ENCODE measurements around the gene PRRT1. TPM values are rescaled to one million over a fixed set of nuclear protein-coding genes. Genes with fewer than 3 reads are reported as not detected.
A peak's percentile ranks its signal among the peaks of the same experiment; 100 is the strongest.

The PRRT1 gene
- total RNA-seq, result under 1 TPM; 0.43 to 0.79 TPM

DNA sequence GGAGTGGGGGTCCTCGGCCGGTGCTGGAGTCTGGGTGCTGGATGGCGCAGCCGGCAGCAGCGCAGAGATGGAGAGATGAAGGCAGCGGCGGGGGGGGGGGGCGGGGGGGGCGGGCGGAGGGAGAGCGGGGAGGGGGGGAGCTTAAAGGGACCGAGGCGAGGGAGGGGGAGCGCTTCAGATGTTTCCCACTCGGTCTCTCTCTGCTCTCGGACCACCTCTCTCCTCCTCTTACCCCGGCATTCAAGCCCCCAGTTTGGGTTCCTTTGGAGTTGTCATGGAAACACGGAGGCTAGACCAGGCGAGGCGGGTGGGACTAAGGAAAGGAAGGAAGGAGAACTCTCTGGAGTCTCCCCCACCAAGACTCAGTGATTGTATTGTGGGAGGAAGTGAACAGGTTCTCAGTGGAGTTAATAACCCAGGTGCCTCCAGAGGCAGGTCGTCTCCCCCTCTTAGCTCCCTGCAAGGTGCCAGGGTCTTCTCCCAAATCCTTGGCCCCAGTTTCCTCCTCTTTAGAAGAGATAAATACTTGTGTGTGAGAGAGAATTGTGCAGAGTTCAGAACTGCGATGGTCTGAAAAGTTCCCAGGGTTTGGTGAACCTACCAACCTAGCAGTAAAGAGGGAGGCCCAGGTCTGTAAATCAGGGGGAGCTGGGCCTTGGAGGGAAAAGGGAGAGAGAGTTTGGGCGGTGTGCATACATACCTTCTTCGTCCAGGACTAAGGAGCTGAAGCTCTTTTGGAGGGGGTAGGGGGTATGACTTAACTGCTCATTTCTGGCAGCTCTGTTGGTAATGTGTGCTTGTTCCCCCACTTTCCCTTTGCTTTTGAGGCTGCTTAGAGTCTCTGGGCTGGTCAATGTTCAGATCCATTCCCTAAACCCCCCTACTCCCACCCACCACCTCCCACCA is at the start of gene PRRT1:
Gene PRRT1 (minus strand): TSS at position 77 of the 906 bp plus-strand sequence. CDS start 112 bp downstream, outside the sequence.
- no peak within 1 kb of the TSS for H3K27ac Mint-ChIP-seq
- H3K4me3 Mint-ChIP-seq, result peak within 1 kb of the TSS; percentile 16
- ChIA-PET CTCF (interaction anchor here (1.2 to 1.4 kb wide), 5 partner anchors 21 to 93 kb away, joined by 3 to 5 read pairs (median 3); partner anchors contain the start of gene GPSM3), POLR2A (interaction anchor here (0.6 kb wide), 1 partner anchor 875 kb away, joined by 5 read pairs; no protein-coding TSS in a partner anchor)
- H3K36me3 Mint-ChIP-seq (ENCODE audit: low read depth), result peaks cover 5% of the 10 kb centered on the region
- DNase-seq (no peak), ATAC-seq (no peak)
- H3K4me1 Mint-ChIP-seq, result peaks cover 54% of the 10 kb centered on the region
- H3K9me3 Mint-ChIP-seq (ENCODE audit: low read depth), result no peaks in the 10 kb centered on the region
- intact Hi-C loops (cut with DNase I, micrococcal nuclease), result loop anchor here in 1 of 2 experiments (10.0 kb wide), 1 partner anchor 107 kb away; no protein-coding TSS in a partner anchor
- peaks cover 19% of the 10 kb centered on the region for H3K27me3 Mint-ChIP-seq

DNA sequence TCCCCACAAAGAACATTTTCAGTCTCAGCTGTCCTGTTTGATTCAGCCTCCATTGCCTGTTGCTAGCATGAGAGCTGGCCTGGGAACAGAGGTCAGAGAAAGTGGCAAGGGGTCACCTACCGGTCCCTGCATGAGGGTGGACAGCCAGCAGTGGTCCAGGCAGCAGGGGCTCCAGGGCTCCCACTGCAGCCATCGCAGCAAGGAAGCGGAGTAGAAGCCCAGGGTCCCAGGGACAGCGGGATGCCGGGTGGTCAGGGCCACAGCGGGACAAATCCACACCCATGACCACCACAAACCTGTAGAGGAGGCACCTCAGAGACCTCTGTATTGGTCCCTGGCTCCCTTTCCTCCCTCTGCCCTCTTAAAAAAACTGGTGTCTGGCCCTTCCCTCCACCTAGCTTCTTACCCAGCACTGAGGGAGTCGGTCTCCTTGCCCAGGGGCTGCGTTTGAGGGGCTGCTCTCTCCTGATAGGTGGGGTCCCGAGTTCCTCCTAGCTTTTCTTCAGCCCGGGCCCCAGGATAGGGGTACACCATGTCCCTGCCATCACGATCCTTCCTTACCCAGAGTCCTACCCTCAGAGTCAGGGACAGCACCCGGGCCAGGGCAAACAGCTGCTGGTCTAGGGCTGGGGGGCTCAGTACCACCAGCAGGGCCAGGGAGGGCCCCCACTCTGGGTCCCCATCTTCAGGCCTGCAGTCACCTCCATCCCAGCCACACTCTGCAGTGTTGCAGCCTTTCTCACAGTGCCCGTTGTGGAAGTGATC is 49.2 kb upstream of the PRRT1 start:
- no peaks in the 10 kb centered on the region for H3K27me3 Mint-ChIP-seq
- ATAC-seq, result no peak

DNA sequence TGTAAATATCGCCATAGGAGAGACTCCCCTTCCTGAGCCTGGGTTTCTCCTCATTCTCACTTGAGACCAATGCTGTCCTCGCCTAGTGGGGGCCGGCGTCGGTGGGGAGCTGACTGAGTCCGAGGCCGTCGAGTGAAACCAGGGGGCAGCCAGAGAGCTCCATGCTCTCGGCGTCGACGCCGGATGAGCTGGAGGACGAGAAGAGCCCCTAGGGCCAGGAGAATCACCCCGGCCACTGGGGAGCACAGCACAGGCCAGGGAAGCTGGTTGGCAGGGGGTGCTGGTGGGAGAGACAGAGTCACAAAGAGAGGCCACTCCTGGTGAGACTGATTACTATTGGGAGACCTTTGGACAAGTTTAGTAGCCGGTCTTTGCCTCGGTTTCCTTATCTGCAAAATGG is 47.1 kb upstream of the PRRT1 start:
- POLR2A ChIA-PET, result no interaction called here
- Mint-ChIP-seq H3K36me3 (ENCODE audit: low read depth) (no peaks in the 10 kb centered on the region), H3K4me1 (peaks cover 19% of the 10 kb centered on the region), H3K9me3 (ENCODE audit: low read depth) (no peaks in the 10 kb centered on the region), H3K27me3 (no peaks in the 10 kb centered on the region), H3K27ac (no peak overlapping the region), H3K4me3 (no peak overlapping the region)
- intact Hi-C loops (cut with DNase I, micrococcal nuclease), result loop anchor here (5.0 to 10.0 kb wide), 8 partner anchors 224 to 1216 kb away; partner anchors contain the start of genes BAG6 (in 1 of the 2), CLIC1 (in 1 of the 2), CUTA (in 1 of the 2) and DDX39B (in 1 of the 2)
- CTCF ChIA-PET, result interaction anchor here (0.8 kb wide), 1 partner anchor 44 kb away, joined by 3 read pairs; no protein-coding TSS in a partner anchor
- DNase-seq (no peak), ATAC-seq (no peak)

More for the DNA sequence above, 49.2 kb upstream of the PRRT1 start:
- POLR2A ChIA-PET, result no interaction called here
- Mint-ChIP-seq H3K9me3 (ENCODE audit: low read depth) (no peaks in the 10 kb centered on the region), H3K4me1 (peaks cover 5% of the 10 kb centered on the region), H3K4me3 (no peak overlapping the region), H3K36me3 (ENCODE audit: low read depth) (no peaks in the 10 kb centered on the region), H3K27ac (peak overlapping the region; percentile 47)
- intact Hi-C loops (cut with DNase I, micrococcal nuclease), result no loop called here
- CTCF ChIA-PET, result interaction anchor here (0.7 kb wide), 1 partner anchor 97 kb away, joined by 3 read pairs; no protein-coding TSS in a partner anchor
- no peak for DNase-seq

DNA sequence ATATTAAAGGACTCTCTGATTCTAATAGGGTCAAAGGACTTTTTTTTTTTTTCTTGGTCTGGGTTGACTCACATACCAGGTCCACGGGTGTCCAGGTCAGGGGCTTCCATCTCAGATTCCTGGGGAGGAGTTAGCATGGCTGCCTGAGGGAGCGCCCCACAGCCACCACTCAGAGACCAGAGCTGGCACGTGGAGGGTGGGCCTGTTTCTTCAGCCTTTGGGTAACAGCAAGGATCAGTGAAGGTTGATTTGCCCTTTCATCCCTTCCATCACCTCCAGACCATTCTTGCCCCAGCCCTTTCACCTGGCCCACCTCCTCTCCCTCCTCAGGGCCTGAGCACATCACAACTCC is 46.6 kb upstream of the PRRT1 start:
- no peaks in the 10 kb centered on the region for H3K9me3 Mint-ChIP-seq (ENCODE audit: low read depth)
- no peaks in the 10 kb centered on the region for H3K36me3 Mint-ChIP-seq (ENCODE audit: low read depth)
- H3K27ac Mint-ChIP-seq, result no peak overlapping the region
- no peaks in the 10 kb centered on the region for H3K27me3 Mint-ChIP-seq
- ATAC-seq, result no peak
- ChIA-PET POLR2A (no interaction called here), CTCF (interaction anchor here (0.6 to 0.7 kb wide), 2 partner anchors 79 to 831 kb away, joined by 3 to 4 read pairs; no protein-coding TSS in a partner anchor)
- H3K4me3 Mint-ChIP-seq, result no peak overlapping the region
- H3K4me1 Mint-ChIP-seq, result peaks cover 24% of the 10 kb centered on the region
- intact Hi-C loops (cut with DNase I, micrococcal nuclease), result loop anchor here (5.0 to 10.0 kb wide), 8 partner anchors 224 to 1216 kb away; partner anchors contain the start of genes BAG6 (in 1 of the 2), CLIC1 (in 1 of the 2), CUTA (in 1 of the 2) and DDX39B (in 1 of the 2)
- no peak for DNase-seq

DNA sequence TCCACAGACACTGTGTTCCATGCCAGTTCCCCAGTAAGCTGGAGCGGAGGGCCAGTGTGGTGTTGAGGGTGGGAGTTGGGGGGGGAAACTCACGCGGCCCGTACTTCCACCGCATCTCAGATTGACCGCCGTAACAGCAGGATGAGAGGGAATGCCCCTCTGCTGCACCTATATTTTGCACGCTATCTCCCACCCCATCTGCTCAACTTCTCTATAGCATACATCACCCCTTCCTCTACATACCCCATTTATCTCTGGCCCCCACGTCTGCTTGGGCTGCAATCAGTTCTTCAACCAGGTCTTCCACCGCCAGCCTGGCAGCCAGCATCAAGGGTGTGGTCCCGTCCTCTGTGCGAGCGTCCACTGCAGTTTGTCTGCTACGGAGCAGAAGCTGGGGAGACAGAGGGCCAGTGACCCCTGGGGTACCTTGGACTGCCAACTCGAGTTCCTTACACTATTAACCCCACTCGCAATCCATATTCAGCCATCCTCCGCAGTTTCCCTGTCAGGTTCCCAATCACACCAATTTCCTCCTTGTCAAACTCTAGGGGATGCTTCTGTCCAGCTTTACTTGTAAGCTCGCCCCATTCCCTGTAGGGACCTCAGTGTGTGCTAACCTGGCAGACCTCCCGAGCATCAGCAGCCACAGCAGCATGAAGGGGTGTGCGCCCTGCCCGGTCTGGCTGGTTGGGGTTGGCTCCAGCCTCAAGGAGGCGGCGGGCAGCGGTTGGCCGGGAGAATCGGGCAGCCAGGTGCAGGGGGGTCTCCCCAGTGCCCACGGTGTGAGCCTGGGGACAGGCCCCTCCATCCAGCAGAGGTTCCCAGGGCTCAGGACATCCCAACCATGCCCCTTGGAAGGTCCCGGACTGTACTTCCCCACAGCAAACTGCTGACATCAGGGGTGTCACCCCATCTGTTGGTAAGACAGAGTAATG is 45.2 kb upstream of the PRRT1 start:
- intact Hi-C loops (cut with DNase I, micrococcal nuclease), result loop anchor here (1.0 to 10.0 kb wide), 11 partner anchors 43 to 1218 kb away; partner anchors contain the start of genes BAG6 (in 1 of the 2), CLIC1 (in 1 of the 2), CUTA (in 1 of the 2) and DDX39B (in 1 of the 2)
- peak overlapping the region; percentile 94 for H3K4me3 Mint-ChIP-seq
- POLR2A ChIA-PET, result interaction anchor here (0.5 kb wide), 2 partner anchors 13 to 407 kb away, joined by 3 read pairs; no protein-coding TSS in a partner anchor

DNA sequence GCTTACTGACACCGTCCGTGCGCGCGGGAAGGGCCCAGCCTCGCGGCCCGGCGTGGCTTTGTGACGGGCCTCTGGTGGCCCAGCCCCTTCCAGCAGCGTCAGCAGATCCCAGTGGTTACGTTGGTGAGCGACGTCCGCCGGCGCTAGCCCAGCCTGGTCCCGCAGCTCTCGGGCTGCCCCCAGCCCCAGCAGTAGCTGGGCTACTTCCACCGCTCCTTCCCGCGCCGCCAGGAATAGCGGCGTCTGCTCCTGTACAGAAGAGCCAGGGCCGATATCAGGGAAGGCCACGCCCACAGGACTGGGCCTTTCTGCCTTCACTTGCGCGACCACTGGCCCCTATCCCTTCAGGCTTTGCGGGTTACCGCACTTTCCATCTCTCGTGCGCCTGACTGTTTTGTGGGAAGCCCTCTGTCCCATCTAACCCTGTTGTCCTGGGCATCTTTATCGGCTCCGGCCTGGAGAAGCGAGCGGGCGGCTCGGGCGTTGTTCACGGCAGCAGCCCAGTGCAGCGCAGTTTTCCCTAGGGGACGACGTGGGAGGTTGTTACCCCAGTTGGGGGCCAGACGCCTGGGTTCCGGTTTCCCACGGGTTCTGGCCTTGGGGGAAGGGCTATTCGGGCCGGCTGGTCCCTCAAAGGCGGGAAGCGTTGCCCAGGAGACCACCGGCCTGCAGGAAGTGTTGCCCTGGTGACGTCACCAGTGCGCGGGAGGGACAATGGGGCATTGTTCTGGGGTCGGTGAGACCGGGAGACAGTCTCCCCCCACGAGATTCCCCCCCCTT is 44.4 kb upstream of the PRRT1 start:
- Mint-ChIP-seq H3K4me1 (peaks cover 32% of the 10 kb centered on the region), H3K27me3 (no peaks in the 10 kb centered on the region), H3K27ac (peak overlapping the region; percentile 98), H3K4me3 (peak overlapping the region; percentile 94), H3K36me3 (ENCODE audit: low read depth) (peaks cover 5% of the 10 kb centered on the region), H3K9me3 (ENCODE audit: low read depth) (no peaks in the 10 kb centered on the region)
- ATAC-seq, result no peak
- ChIA-PET POLR2A (interaction anchor here (0.9 to 1.5 kb wide), 9 partner anchors 13 to 1052 kb away, joined by 3 to 8 read pairs (median 5); partner anchors contain the start of genes AGPAT1, ATF6B, DDX39B and GPANK1), CTCF (interaction anchor here (0.6 to 1.9 kb wide), 11 partner anchors 10 to 644 kb away, joined by 3 to 7 read pairs (median 4); partner anchors contain the start of genes AGPAT1, ATF6B and FKBPL)
- peak; percentile 82 for DNase-seq
- intact Hi-C loops (cut with DNase I, micrococcal nuclease), result loop anchor here (1.0 to 10.0 kb wide), 23 partner anchors 18 to 1219 kb away; partner anchors contain the start of genes DXO (in 2 of the 2), FKBPL (in 2 of the 2), PPT2 (in 2 of the 2) and RNF5 (in 2 of the 2)

More for the DNA sequence above, 45.2 kb upstream of the PRRT1 start:
- no peaks in the 10 kb centered on the region for H3K27me3 Mint-ChIP-seq
- peak overlapping the region; percentile 98 for H3K27ac Mint-ChIP-seq
- no peak for ATAC-seq
- peaks cover 30% of the 10 kb centered on the region for H3K4me1 Mint-ChIP-seq
- H3K36me3 Mint-ChIP-seq (ENCODE audit: low read depth), result no peaks in the 10 kb centered on the region
- CTCF ChIA-PET, result no interaction called here
- peak; percentile 17 for DNase-seq
- H3K9me3 Mint-ChIP-seq (ENCODE audit: low read depth), result no peaks in the 10 kb centered on the region

DNA sequence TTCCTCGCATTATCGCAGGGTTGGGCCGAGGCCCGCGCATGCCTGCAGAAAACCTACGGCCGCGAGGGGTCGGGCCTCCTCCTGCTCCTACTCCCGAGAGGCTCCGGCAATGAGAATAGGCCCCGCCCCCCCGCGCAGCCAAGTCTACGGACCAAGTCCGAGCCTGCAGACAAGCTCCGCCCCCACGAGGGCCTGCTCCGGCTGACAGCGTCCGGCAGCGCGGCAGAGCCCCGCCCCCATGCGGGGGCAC is 43.8 kb upstream of the PRRT1 start:
- CTCF ChIA-PET, result interaction anchor here (0.6 to 1.9 kb wide), 12 partner anchors 10 to 644 kb away, joined by 3 to 7 read pairs (median 4); partner anchors contain the start of genes AGPAT1, ATF6B and FKBPL
- Mint-ChIP-seq H3K27me3 (no peaks in the 10 kb centered on the region), H3K9me3 (ENCODE audit: low read depth) (no peaks in the 10 kb centered on the region), H3K36me3 (ENCODE audit: low read depth) (peaks cover 7% of the 10 kb centered on the region), H3K27ac (peak overlapping the region; percentile 90), H3K4me1 (peaks cover 32% of the 10 kb centered on the region), H3K4me3 (peak overlapping the region; percentile 94)
- POLR2A ChIA-PET, result interaction anchor here (0.6 to 1.5 kb wide), 11 partner anchors 13 to 1366 kb away, joined by 3 to 8 read pairs (median 5); partner anchors contain the start of genes AGPAT1, ATF6B, DDX39B and GPANK1
- ATAC-seq, result peak; percentile 90
- peak; percentile 100 for DNase-seq
- intact Hi-C loops (cut with DNase I, micrococcal nuclease), result loop anchor here (1.0 to 10.0 kb wide), 21 partner anchors 17 to 1219 kb away; partner anchors contain the start of genes DXO (in 2 of the 2), FKBPL (in 2 of the 2), RNF5 (in 2 of the 2) and BAG6 (in 1 of the 2)

DNA sequence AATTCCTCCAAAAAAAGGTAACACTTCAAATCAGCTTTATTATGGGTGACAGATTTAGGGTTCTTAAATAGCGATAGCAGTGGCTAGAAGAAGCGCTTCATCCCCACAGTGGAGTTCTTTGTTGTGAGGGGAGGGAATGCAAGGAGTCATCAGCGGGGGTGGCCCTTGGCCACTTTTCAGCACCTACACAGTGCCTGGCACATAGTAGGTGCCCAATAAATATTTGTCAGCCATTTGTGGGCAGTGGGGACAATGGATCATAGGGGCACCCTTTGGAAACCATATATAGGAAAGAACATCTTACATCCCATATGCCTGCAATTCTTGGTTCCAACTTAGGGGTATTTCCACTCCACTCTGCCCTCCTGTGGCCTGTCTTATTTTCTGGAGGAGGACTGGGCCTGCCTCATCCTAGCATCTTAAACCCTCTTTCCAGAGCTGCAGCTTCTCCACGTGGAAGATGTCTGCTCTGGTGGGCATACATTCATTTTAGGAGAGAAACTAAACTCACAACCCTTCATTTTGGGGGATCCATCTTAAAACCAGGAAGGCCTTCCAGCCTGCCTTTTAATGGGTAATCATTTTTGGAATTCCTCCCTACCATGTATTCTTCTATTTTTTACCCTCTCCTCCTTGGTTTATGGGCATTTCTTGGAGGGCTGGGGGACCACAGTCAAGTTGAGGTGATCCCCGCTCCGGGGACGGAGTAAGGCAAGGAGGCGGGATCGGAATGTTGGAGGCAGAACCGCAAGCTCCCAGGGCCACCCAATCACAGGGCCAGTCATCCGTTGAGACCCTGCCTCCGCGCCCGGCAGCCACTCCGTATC is 43.3 kb upstream of the PRRT1 start:
- peak overlapping the region; percentile 94 for H3K4me3 Mint-ChIP-seq
- ChIA-PET POLR2A (interaction anchor here (0.6 to 1.5 kb wide), 11 partner anchors 12 to 1365 kb away, joined by 3 to 8 read pairs (median 5); partner anchors contain the start of genes AGPAT1, ATF6B, DDX39B and GPANK1), CTCF (interaction anchor here (0.6 to 1.9 kb wide), 11 partner anchors 11 to 645 kb away, joined by 3 to 7 read pairs (median 4); partner anchors contain the start of genes AGPAT1, ATF6B and FKBPL)
- H3K9me3 Mint-ChIP-seq (ENCODE audit: low read depth), result no peaks in the 10 kb centered on the region
- intact Hi-C loops (cut with DNase I, micrococcal nuclease), result loop anchor here (1.0 to 10.0 kb wide), 21 partner anchors 17 to 1220 kb away; partner anchors contain the start of genes DXO (in 2 of the 2), FKBPL (in 2 of the 2), RNF5 (in 2 of the 2) and BAG6 (in 1 of the 2)
- peaks cover 32% of the 10 kb centered on the region for H3K4me1 Mint-ChIP-seq
- ATAC-seq (no peak), DNase-seq (peak; percentile 62)
- peaks cover 7% of the 10 kb centered on the region for H3K36me3 Mint-ChIP-seq (ENCODE audit: low read depth)
- H3K27ac Mint-ChIP-seq, result peak overlapping the region; percentile 90
- no peaks in the 10 kb centered on the region for H3K27me3 Mint-ChIP-seq
